Gastroesophageal sphincter (tissue), 4 donors: ENCODE data around the gene CGN. TPM values are rescaled to one million over a fixed set of nuclear protein-coding genes. Genes with fewer than 3 reads are reported as not detected.

Source experiments
- ATAC-seq: fragments of 150-250 bp; one replicate; pipeline ENCODE4 v1.9.1; 2016; ENCODE audit warnings: mild to moderate bottlenecking, moderate library complexity
- H3K27ac ChIP-seq, 4 donors: fragments of 200-600 bp; sonication (generic) in 3 of 4; 1 replicate in 3 of 4; 2 replicates in 1 of 4; pipeline ENCODE4 v1.5.1; 2016 to 2019
- H3K27me3 ChIP-seq: fragments of 200-600 bp; sonication (generic); one replicate; pipeline ENCODE4 v1.5.1; 2019
- H3K36me3 ChIP-seq, 2 donors: fragments of 200-600 bp; sonication (generic); one replicate each; pipeline ENCODE4 v1.5.1; 2019; ENCODE audit warnings: control low read depth in 1 of 2
- H3K4me1 ChIP-seq, 3 donors: fragments of 200-600 bp; sonication (generic); 1 replicate in 2 of 3; 2 replicates in 1 of 3; pipeline ENCODE4 v1.5.1; 2016 to 2019; ENCODE audit warnings: control low read depth in 2 of 3
- H3K4me3 ChIP-seq, 2 donors: fragments of 200-600 bp; sonication (generic); one replicate each; pipeline ENCODE4 v1.5.1; 2019; ENCODE audit warnings: mild to moderate bottlenecking in 1 of 2, moderate library complexity in 1 of 2
- H3K9me3 ChIP-seq, 3 donors: fragments of 200-600 bp; sonication (generic); one replicate each; pipeline ENCODE4 v1.5.1; 2017 to 2019; ENCODE audit warnings: control low read depth in 2 of 3
- EP300 ChIP-seq: sonication (generic); formaldehyde crosslinking; IDR thresholded peaks from one replicate; pipeline ENCODE4 v1.6.1; 2017; ENCODE audit warnings: antibody characterized with exemption, mild to moderate bottlenecking
- POLR2A ChIP-seq, 2 donors: fragments of 450-650 bp; IDR thresholded peaks; one replicate each; pipeline ENCODE4 v1.6.1; 2017; ENCODE audit warnings: antibody characterized with exemption in 2 of 2, mild to moderate bottlenecking in 2 of 2, moderate library complexity in 1 of 2
- POLR2AphosphoS5 ChIP-seq: sonication (generic); formaldehyde crosslinking; IDR thresholded peaks from one replicate; pipeline ENCODE4 v1.6.1; 2017; ENCODE audit warnings: antibody characterized with exemption
- WGBS, 2 donors: methylation state at CpG; one replicate each; pipeline ENCODE4 v1.1.5; 2018; ENCODE audit warnings: low coverage in 1 of 2; 5-methylcytosine and 5-hydroxymethylcytosine counted together
- total RNA-seq, 4 donors: library from RNA; depleted of rRNA; stranded (reverse); fragments of >200 nt; gene quantifications; one replicate each; pipeline ENCODE4 v1.1.0, GENCODE V29; 2016
- TF ChIP-seq, protein P1 (sequence below), 4 experiments: fragments of 200-600 bp in 2 of 4; fragments of 450-650 bp in 2 of 4; sonication (generic) in 1 of 4; IDR thresholded peaks; one replicate each; pipeline ENCODE4 v1.5.1; 2017 to 2019; ENCODE audit warnings: antibody characterized with exemption in 4 of 4, mild to moderate bottlenecking in 2 of 4, moderate library complexity in 2 of 4

CGN gene
- total RNA-seq, 4 donors from 2014 or later: 0.13 to 2.2 (median 0.29) TPM

DNA sequence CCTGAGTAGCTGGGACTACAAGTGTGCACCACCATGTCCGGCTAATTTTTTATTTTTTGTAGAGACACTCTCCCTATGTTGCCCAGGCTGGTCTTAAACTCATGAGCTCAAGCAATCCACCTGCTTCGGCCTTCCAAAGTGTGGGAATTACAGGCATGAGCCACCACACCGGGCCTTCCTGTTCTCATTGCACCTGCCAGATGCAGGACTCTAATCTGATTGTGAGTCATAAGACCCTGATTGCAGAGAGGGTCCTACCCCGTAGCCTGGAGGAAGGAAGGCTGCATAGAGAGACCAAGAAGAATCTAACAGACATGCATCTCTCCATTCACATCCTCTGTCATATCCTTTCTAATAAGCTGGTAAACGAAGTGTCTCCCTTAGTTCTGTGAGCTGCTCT, 19.5 kb upstream of the CGN start:
- H3K27ac ChIP-seq: no peak overlapping the region
- no peaks in the 10 kb centered on the region for H3K9me3 ChIP-seq
- TF ChIP-seq POLR2A (IDR thresholded peaks at IDR 0.05): no peak
- H3K4me3 ChIP-seq: no peak overlapping the region
- WGBS, 2 donors: 71 to 90% methylated on average over 2 to 5 of the region's 5 CpGs
- H3K4me1 ChIP-seq: peaks cover 0 to 10% (median 4%) of the 10 kb centered on the region in 3 donors
- H3K27me3 ChIP-seq: no peaks in the 10 kb centered on the region
- ATAC-seq: no peak
- no peaks in the 10 kb centered on the region for H3K36me3 ChIP-seq

DNA sequence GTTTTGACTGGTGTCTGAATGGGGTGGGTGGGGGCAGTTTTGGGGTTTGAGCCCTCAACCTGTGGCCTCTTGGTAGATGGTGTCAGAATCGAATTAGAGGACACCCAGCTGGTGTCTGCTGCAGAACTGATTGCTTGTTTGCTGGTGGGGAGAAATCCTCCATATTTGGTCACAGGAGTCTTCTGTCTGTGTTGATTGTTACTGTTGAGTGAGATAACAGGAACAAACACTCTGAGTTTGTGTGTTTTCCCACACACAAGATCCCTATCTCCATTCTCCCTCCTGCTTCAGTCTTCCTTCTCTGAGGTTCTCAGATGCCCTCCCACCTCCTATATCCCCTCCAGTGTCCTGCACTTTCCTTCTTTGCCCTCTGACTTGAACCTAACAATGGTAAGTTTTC, 19.1 kb upstream of the CGN start:
- TF ChIP-seq POLR2A (IDR thresholded peaks at IDR 0.05) (no peak), POLR2AphosphoS5 (no peak), EP300 (no peak)
- TF ChIP-seq, protein P1, sequence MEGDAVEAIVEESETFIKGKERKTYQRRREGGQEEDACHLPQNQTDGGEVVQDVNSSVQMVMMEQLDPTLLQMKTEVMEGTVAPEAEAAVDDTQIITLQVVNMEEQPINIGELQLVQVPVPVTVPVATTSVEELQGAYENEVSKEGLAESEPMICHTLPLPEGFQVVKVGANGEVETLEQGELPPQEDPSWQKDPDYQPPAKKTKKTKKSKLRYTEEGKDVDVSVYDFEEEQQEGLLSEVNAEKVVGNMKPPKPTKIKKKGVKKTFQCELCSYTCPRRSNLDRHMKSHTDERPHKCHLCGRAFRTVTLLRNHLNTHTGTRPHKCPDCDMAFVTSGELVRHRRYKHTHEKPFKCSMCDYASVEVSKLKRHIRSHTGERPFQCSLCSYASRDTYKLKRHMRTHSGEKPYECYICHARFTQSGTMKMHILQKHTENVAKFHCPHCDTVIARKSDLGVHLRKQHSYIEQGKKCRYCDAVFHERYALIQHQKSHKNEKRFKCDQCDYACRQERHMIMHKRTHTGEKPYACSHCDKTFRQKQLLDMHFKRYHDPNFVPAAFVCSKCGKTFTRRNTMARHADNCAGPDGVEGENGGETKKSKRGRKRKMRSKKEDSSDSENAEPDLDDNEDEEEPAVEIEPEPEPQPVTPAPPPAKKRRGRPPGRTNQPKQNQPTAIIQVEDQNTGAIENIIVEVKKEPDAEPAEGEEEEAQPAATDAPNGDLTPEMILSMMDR (IDR thresholded peaks at IDR 0.05): no peak
- no peak for ATAC-seq
- WGBS, 2 donors: no CpG with 5 or more reads among the region's 1 CpG

DNA sequence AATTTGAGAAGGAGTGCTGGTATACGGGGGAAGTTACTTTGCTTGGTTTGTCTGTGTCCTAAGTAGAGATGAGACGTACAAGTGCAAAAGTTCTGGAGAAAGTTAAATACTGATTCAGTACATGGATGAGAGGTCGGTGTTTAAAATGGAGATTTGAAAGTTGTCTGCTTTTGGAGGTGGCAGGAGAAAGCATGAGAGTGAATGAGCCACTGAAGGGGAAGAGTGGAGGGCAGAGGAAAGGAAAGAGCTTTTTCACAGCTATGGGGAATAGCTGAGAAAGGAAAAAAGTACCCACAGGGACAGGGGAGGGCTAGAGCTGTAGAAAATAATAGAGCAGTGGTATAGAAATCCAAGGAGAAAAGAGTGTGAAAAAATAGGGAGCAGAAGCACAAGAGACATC, 18.1 kb upstream of the CGN start:
- no peaks in the 10 kb centered on the region for H3K27me3 ChIP-seq
- WGBS, 2 donors: 77 to 84% methylated on average over 3 of the region's 3 CpGs
- ATAC-seq: no peak
- H3K9me3 ChIP-seq: no peaks in the 10 kb centered on the region
- no peak overlapping the region for H3K4me3 ChIP-seq
- peaks cover 0 to 10% (median 4%) of the 10 kb centered on the region in 3 donors for H3K4me1 ChIP-seq
- no peak overlapping the region for H3K27ac ChIP-seq
- no peaks in the 10 kb centered on the region for H3K36me3 ChIP-seq
- no peak for TF ChIP-seq EP300
- TF ChIP-seq, protein P1 (IDR thresholded peaks at IDR 0.05): no peak
- TF ChIP-seq POLR2A (IDR thresholded peaks at IDR 0.05): no peak
- no peak for TF ChIP-seq POLR2AphosphoS5

More for the DNA sequence above, 19.1 kb upstream of the CGN start:
- H3K27me3 ChIP-seq: no peaks in the 10 kb centered on the region
- H3K27ac ChIP-seq: no peak overlapping the region
- peaks cover 0 to 10% (median 4%) of the 10 kb centered on the region in 3 donors for H3K4me1 ChIP-seq
- H3K4me3 ChIP-seq: no peak overlapping the region
- H3K9me3 ChIP-seq: no peaks in the 10 kb centered on the region
- H3K36me3 ChIP-seq: no peaks in the 10 kb centered on the region

DNA sequence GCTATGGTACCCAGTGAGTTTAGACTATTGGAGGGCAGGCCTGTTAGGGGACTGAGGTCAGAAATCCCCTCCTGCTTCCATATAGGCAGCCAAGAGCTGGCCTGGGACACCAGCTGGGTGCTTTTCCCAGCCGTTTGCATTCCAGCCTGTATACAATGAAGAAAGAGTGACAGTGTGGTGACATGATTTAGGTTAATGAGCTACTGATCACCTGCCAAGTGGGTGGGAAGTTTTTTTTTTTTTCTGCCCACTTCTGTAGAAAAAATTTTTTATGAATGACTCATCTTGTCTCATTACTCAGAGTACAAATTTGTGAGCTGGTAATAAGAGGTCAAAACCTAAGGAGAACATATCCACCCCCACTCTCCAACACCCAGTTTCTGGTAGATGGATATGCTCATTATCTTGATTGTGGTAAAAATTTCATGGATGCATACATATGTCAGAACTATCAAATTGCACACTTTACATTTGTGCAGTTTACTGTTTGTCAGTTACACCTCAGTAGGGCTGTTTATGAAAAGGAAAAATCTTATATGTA, 16.4 kb upstream of the CGN start:
- 0% methylated on average over 1 of the region's 1 CpG; no CpG with 5 or more reads in 1 of the 2 donors for WGBS, 2 donors
- Histone ChIP-seq H3K4me1 (peaks cover 0 to 10% (median 4%) of the 10 kb centered on the region in 3 donors), H3K4me3 (no peak overlapping the region), H3K36me3 (no peaks in the 10 kb centered on the region), H3K27me3 (no peaks in the 10 kb centered on the region), H3K27ac (peak overlapping the region in 2 of 4 donors; percentile 8 to 49), H3K9me3 (no peaks in the 10 kb centered on the region)
- no peak for ATAC-seq
- TF ChIP-seq EP300 (no peak), POLR2AphosphoS5 (peak; percentile 20)

DNA sequence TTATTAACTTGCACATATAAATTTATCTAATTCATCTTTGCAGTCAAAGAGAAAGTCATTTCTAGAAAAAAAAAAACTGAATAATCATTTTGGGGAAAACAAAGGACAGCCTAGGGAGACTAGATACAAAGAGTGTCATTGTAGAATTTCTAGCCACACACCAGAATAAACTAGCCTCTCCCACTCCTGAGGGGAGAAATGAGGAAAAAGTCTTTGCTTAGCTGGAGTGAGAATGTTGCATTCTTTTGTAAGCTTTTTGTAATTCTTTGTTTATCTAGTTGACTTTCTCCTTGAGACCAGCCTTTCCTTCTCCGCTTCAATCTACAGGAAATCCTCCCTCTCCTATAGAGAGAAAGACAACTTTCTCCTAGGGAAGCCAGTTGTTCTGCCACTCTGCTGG, 15.9 kb upstream of the CGN start:
- TF ChIP-seq, protein P1 (IDR thresholded peaks at IDR 0.05): no peak
- TF ChIP-seq POLR2A (IDR thresholded peaks at IDR 0.05): no peak
- TF ChIP-seq EP300: no peak
- TF ChIP-seq POLR2AphosphoS5: no peak
- H3K27me3 ChIP-seq: no peaks in the 10 kb centered on the region
- H3K4me3 ChIP-seq: no peak overlapping the region
- WGBS, 2 donors: 38 to 54% methylated on average over 1 of the region's 1 CpG
- no peaks in the 10 kb centered on the region for H3K36me3 ChIP-seq
- no peak overlapping the region for H3K27ac ChIP-seq
- no peak for ATAC-seq
- H3K4me1 ChIP-seq: peaks cover 0 to 10% (median 4%) of the 10 kb centered on the region in 3 donors
- no peaks in the 10 kb centered on the region for H3K9me3 ChIP-seq

DNA sequence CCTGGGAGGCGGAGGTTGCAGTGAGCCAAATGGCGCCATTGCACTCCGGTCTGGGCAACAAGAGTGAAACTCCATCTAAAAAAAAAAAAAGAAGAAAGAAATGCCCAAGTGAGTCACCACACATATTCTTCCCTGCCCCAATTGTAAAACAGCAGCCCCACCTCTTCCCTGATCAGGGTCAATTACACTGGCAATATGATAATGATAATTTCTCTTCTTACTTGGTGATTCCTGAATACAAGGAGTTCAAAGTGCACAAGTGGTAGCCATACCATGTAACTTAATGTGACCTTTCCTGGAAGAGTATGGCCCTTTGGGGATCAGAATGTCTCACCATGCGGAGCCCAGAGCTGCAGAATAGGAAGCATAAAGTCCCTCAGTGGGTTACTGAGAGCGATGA, 11.8 kb upstream of the CGN start:
- WGBS, 2 donors: 94% methylated on average over 4 of the region's 5 CpGs; no CpG with 5 or more reads in 1 of the 2 donors
- ATAC-seq: no peak
- TF ChIP-seq, protein P1 (IDR thresholded peaks at IDR 0.05): no peak
- no peak for TF ChIP-seq POLR2AphosphoS5
- no peak for TF ChIP-seq POLR2A (IDR thresholded peaks at IDR 0.05)
- TF ChIP-seq EP300: no peak
- H3K36me3 ChIP-seq: no peaks in the 10 kb centered on the region
- H3K27me3 ChIP-seq: no peaks in the 10 kb centered on the region
- peaks cover 0 to 10% (median 4%) of the 10 kb centered on the region in 3 donors for H3K4me1 ChIP-seq
- no peaks in the 10 kb centered on the region for H3K9me3 ChIP-seq
- no peak overlapping the region for H3K4me3 ChIP-seq
- no peak overlapping the region for H3K27ac ChIP-seq
